Kidney glomerular epithelial cell (primary cell): ENCODE results near the gene OR1D5.
"Not testable (repeated sequence)": the region's sequence is repeated elsewhere in the genome, so short reads cannot be mapped to it uniquely, and the experiment has no call there.

Source experiments
- DNase-seq: peaks from one replicate; lab custom pipeline; 2025; lab: John Stamatoyannopoulos, UW

The OR1D5 gene

DNA sequence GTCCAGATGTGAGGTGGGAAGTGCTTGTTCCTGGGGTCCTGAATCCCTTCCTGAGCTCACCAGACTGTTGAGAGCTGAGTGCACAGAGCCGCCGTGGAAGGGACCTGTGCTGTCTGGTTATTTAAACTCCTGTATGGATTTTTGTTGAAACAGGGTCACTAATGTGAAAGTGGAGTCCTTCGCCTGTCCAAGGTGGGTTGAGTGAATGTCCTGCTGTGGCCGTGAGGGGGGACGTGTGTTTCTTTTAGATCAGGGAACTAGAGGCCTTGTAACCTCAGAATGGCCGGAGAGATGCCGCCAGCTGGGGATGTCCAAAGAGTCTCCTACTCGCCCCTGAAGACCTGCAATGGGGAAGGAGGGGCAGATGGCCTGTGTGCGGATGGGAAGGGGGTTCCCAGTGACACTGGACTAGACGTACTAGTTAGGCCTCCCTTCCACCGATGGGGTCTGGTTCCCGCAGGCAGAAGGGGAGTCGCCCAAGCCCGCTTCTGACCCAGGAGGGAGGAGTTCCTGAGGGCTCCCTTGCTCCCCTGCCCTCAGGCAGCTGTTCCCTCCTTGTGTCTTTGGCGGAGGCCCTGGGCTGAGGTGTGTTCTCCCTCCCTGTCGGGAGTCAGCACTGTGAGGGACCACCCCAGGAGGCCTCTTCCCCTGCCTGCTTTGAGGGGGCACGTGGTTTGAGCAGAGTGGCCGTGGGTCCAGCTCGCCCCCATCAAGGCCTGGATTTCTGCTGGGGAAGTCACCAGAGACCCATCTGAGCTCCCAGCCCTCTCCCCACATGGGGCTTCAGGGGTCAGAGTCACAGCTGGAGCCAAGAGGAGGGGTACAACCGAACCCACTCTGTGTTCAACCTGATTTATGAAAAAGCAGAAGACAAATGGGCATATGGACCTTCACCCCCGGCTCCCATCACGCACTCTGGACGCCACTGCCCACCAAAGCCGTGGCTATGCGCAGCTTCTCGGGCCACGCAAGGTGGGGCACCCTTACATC is 30.9 kb downstream of the OR1D5 start:
- no peak for DNase-seq

DNA sequence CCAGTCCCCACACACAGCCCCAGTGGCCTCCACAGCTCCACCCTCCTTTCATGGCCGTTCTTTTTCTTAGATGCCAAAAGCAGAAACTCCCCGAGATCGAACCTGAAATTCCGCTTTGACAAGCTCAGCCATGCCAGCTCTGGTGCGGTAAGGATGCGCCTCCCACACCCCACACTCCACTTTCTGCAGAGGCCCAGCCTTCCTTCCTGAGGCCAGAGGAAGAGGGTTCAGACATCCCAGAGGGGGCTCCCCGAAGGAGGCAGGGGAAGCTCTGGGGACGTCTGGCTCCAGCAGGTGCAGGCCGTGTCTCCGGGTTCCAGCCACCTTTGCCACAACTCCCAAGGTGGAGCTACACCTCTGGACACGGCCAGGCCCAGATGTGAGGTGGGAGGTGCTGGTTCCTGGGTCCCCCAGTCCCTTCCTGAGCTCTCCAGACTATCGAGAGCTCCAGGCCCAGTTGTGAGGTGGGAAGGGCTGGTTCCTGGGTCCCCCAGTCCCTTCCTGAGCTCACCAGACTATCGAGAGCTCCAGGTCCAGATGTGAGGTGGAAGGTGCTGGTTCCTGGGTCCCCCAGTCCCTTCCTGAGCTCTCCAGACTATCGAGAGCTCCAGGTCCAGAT is 32.4 kb downstream of the OR1D5 start:
- DNase-seq, result not testable (repeated sequence)

GRCh38 chr17:3030096-3030495 is 33.3 kb downstream of the OR1D5 start:
- no peak for DNase-seq

DNA sequence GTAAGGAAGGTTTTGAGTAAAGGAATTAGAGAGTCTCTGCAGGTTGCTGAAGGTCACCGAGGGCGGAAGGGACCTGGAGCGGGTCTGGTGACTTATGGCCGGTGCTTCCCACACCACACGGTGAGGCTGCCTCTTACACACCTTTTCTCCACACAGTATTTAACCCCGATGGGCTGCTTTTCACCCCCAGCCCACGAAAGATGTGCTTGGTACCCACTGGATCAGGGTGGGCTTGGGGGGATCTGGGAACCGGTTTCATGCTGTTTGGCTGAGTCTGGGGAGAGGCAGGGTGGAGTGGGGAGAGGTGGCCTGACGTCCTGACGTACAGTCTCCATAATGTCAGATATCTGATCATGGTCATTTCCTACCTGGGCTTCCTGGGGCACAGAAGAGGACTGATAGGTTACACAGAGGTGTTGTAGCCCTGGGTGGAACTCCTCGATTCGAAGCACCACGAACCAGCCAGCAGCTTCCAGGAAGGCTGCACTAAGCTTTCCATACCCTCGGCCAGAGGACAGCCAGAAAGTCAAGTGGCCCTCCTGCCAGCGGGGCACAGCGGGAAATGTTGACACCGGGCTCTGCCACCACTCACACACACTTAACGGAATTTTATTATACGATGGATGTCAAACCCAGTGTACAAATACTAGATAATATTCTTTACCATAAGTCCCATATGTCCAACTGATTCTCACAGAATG is 34.0 kb downstream of the OR1D5 start:
- DNase-seq, result no peak

- no peak for DNase-seq
Measured at GRCh38 chr17:3027786-3028532, 35.4 kb downstream of the OR1D5 start.

GRCh38 chr17:3026856-3027751 is 36.3 kb downstream of the OR1D5 start:
- DNase-seq, result no peak

DNA sequence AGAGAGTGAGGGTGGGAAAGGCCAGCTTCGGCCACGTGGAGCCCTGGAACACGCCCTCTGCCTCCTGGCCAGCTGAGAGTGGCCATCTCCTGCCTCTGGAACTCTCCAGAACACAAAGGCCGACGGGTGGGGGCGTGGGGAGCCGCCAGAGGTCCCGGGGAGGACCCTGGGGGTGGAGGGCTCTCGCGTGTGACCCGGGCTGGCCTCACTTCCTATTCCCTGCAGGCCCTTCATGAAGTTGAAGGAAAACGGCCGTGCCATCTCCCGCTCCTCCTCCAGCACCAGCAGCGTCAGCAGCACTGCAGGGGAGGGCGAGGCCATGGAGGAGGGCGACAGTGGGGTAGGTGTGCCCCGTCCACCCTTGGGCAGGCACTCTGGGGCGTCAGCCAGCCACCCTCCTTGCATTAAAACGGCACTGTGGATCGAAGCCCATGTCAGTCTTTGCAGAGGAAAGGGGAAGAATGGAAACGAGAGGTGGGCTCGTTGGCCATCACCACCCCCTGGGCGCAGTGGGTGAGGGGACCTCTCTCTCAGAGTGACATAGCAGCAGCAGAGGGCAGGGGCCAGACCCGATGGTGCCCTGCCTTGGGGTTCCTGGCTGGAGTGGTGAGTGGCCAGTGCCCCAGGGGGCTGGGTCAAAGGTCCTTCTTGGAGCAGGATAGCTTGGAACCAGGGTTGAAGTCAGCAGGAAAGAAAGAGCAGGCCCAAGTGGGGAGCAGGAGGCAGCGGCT is 37.1 kb downstream of the OR1D5 start:
- no peak for DNase-seq

GRCh38 chr17:3025421-3026124 is 37.8 kb downstream of the OR1D5 start:
- no peak for DNase-seq

GRCh38 chr17:3024346-3024745 is 39.1 kb downstream of the OR1D5 start:
- no peak for DNase-seq

DNA sequence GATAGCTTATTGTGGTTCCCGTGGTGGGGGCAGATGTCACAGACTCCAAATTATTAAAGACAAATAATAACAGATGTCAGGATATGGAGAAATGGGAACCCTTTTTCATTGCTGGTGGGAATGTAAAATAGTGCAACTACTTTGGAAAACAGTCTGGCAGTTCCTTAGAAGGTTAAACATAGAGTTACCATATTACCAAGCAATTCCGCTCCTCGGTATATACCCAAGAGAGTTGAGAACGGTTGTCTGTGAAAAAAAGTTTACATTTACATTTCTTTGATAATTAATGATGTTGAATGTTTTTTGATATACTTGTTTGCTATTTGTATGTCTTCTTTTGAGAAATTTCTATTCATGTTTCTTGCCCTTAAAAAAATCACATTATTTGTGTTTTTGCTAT is 41.2 kb downstream of the OR1D5 start:
- DNase-seq, result no peak

DNA sequence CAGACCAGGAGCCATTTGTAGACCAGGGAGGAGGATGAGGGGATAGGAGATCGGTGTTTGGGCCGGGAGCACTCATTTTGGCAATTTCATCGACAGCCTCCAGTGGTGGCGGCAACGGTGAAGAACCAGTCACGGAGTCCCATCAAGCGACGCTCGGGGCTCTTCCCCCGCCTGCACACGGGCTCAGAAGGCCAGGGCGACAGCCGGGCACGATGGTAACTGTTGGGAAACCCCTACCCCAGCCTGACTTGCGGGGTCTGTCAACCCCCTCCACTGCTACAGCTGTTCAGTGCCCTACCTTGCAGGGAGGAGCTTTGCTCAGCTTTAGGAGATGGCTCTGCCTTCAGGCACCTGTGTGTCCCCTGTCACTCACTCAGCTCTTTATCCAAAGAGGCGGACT is 43.0 kb downstream of the OR1D5 start:
- DNase-seq, result no peak

GRCh38 chr17:3019761-3020160 is 43.6 kb downstream of the OR1D5 start:
- no peak for DNase-seq

DNA sequence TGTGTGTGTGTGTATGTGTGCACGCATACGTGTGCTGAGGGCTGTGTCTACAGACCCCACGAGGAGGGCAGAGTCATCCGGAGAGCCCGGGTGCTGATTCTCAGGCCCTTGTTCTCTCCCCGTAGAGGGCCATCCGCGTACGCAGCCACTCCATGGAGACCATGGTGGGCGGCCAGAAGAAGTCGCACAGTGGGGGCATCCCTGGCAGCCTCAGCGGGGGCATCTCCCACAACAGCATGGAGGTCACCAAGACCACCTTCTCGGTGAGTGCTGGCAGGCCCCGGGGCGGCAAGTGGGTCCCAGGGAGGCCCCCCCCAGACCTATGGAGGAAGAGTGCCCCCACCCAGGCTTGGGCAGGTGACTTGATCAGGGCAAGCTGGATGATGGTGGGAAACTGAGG is 45.5 kb downstream of the OR1D5 start:
- no peak for DNase-seq

DNA sequence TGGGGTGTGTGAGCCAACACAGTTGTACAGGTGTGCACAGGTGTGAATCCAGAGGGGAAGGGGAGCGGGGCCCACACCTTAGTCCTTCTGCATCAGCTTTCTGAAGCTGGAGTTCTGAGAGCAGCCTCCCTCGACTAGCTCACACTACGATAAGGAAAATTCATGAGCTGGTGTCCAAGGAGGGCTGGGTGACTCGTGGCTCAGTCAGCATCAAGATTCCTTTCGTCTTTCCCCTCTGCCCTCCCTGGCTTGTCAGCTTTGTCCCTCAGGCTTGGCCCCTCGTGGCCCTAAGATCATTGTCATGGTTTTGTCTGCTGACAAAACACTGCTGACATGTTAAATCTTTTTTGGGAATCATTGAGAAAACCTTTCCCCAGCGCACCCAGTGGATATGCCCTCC is 47.5 kb downstream of the OR1D5 start:
- no peak for DNase-seq

GRCh38 chr17:3012926-3013581 is 50.4 kb downstream of the OR1D5 start:
- peak; percentile 14 for DNase-seq
